Astrocyte (in vitro differentiated cells and primary cell): ENCODE data around the gene MCTP1.

Experiments
- CTCF ChIP-seq: IDR thresholded peaks from 2 replicates; pipeline ENCODE4 v1.5.1; 2011; ENCODE audit warnings: low read depth, mild to moderate bottlenecking, inconsistent platforms, low read length, moderate library complexity; ENCODE audit not compliant: insufficient read depth
- EZH2 ChIP-seq: IDR thresholded peaks from 2 replicates; pipeline ENCODE4 v1.6.1; 2012; ENCODE audit warnings: mild to moderate bottlenecking, low read length, inconsistent platforms; ENCODE audit not compliant: insufficient read depth

- no peak for TF ChIP-seq CTCF
- TF ChIP-seq EZH2, result no peak
Observed at GRCh38 chr5:95241635-95242034, 43.3 kb downstream of the MCTP1 start.
